ENCODE data around the gene GRPR. TPM values are rescaled to one million over a fixed set of nuclear protein-coding genes. Genes with fewer than 3 reads are reported as not detected.

Gene GRPR
- total RNA-seq, 1 donor from 2014 or later, result 0.27 TPM

DNA sequence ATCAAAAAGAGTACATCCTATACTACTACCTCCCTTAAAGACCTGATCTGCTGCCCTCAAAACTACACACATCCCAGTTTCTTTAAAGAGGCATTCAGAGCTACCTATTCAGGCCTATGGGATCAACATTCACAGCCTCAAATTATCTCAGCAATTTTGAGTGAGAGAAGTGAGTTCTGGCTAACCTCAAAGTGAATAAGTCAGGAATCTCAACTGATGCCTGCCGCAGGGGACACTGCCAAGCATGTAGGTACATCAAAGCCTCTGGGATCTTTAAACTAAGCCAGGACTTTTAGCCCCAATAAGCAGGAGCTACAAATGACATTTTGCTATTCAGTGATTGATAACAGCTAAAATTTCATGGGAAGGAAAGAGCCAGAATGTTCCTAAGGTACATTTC is 11.6 kb downstream of the GRPR start:
- Histone ChIP-seq H3K36me3 (no peaks in the 10 kb centered on the region), H3K4me1 (no peaks in the 10 kb centered on the region), H3K27ac (no peak overlapping the region), H3K27me3 (ENCODE audit: low read depth) (no peaks in the 10 kb centered on the region), H3K9me3 (no peaks in the 10 kb centered on the region), H3K4me3 (no peak overlapping the region)
- DNase-seq, result no peak
- TF ChIP-seq, protein P1, sequence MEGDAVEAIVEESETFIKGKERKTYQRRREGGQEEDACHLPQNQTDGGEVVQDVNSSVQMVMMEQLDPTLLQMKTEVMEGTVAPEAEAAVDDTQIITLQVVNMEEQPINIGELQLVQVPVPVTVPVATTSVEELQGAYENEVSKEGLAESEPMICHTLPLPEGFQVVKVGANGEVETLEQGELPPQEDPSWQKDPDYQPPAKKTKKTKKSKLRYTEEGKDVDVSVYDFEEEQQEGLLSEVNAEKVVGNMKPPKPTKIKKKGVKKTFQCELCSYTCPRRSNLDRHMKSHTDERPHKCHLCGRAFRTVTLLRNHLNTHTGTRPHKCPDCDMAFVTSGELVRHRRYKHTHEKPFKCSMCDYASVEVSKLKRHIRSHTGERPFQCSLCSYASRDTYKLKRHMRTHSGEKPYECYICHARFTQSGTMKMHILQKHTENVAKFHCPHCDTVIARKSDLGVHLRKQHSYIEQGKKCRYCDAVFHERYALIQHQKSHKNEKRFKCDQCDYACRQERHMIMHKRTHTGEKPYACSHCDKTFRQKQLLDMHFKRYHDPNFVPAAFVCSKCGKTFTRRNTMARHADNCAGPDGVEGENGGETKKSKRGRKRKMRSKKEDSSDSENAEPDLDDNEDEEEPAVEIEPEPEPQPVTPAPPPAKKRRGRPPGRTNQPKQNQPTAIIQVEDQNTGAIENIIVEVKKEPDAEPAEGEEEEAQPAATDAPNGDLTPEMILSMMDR (IDR thresholded peaks at IDR 0.05), result no peak
- ATAC-seq, result no peak
- intact Hi-C loops (cut with DNase I), result no loop called here

DNA sequence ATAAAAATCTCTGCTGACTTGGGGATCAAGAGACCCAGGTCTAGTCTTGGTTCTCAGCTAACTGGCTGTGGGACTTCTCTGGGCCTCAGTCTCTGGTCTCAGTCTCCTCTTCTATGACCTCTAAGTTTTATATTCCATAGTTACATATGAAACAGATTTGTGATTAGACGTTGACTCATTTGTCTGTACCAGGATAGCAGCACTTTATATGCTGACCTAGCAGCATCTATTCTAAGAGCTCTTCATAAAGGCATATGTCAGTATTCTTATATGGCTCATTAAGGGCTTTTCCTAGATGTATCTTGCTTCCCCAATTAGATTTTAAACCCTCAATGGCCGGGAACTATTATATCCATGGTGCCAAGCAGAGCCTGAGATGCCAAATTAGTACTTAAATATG is 12.7 kb downstream of the GRPR start:
- ATAC-seq (no peak), DNase-seq (no peak)
- intact Hi-C loops (cut with DNase I), result no loop called here
- no peaks in the 10 kb centered on the region for H3K36me3 ChIP-seq
- H3K9me3 ChIP-seq, result no peaks in the 10 kb centered on the region
- H3K4me3 ChIP-seq, result no peak overlapping the region
- H3K27me3 ChIP-seq (ENCODE audit: low read depth), result no peaks in the 10 kb centered on the region
- no peaks in the 10 kb centered on the region for H3K4me1 ChIP-seq
- TF ChIP-seq, protein P1 (IDR thresholded peaks at IDR 0.05), result no peak
- H3K27ac ChIP-seq, result no peak overlapping the region

DNA sequence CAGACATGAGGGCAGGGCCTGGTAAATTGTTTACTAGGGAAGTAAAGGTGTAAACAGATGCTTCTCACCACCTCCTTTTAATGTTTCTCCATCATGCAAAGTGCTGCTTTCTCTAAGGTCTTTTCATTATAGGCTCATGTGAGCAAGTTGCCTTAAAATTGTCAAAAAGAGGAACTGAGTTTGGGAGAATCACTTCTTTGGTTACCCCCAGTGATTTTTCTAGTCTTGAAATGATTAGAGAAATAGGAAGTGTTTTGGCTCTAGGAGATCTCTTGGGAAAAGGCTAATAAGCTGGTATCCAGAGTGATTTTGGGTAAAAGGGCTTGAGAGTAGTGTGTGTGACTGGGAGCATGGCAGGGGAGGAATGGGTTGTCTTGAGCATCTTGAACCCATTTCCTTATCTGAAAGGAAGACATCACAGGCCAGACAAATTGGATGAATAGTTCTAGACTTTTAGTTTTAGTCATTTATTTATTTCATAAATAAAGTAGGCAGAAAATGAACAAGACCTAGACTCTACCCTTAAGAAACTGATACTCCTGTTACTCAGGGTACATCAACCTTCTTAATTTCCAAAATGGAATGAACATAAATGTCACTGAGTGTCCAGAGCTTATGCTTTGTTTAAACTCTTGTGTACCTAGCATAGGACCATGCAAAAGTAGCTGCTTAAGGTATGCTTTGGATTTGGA is 14.2 kb downstream of the GRPR start:
- TF ChIP-seq, protein P1 (IDR thresholded peaks at IDR 0.05), result no peak
- no peaks in the 10 kb centered on the region for H3K27me3 ChIP-seq (ENCODE audit: low read depth)
- no peaks in the 10 kb centered on the region for H3K4me1 ChIP-seq
- intact Hi-C loops (cut with DNase I), result no loop called here
- no peaks in the 10 kb centered on the region for H3K36me3 ChIP-seq
- DNase-seq, result no peak
- no peak for ATAC-seq
- H3K9me3 ChIP-seq, result no peaks in the 10 kb centered on the region
- H3K27ac ChIP-seq, result no peak overlapping the region
- H3K4me3 ChIP-seq, result no peak overlapping the region

DNA sequence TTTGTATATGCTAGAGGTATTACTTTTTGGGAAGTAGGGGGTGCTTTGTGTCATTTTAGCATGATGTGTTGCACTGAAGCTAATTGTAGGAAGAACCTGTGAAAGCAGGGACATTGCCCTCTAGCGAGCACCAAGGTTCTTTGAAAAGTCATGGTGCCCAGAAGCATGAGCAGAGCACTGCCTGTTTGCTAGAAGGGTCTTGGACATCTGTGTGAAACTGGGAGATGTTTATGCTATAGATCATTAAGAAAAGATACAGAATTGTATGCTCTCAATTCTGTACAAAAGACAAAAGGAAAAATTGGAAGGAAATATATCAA is 14.7 kb downstream of the GRPR start:
- DNase-seq (no peak), ATAC-seq (no peak)
- Histone ChIP-seq H3K27me3 (ENCODE audit: low read depth) (no peaks in the 10 kb centered on the region), H3K4me1 (no peaks in the 10 kb centered on the region), H3K4me3 (no peak overlapping the region), H3K27ac (no peak overlapping the region), H3K9me3 (no peaks in the 10 kb centered on the region), H3K36me3 (no peaks in the 10 kb centered on the region)
- TF ChIP-seq, protein P1 (IDR thresholded peaks at IDR 0.05), result no peak
- intact Hi-C loops (cut with DNase I), result no loop called here

DNA sequence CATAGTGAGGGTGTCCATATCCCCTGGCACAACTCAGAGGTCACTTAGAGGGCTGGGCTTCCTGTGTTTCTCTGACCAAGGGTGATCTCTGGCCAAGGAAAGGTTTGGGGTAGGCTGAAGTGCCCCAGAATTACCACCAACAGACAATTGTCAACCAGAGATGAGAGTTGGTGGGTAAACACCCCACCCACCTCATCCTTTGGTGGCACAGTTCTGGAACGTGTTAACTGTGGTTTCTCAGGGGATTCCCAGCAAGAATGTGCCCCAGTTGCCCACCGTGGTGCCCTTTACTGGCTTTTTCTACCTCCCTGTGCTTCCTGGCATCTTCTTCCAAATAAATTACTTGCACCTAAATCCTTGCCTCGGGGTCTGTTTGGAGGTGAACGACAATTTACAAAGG is 17.1 kb downstream of the GRPR start:
- intact Hi-C loops (cut with DNase I), result no loop called here
- DNase-seq (no peak), ATAC-seq (no peak)
- Histone ChIP-seq H3K27me3 (ENCODE audit: low read depth) (no peaks in the 10 kb centered on the region), H3K4me1 (no peaks in the 10 kb centered on the region), H3K9me3 (no peaks in the 10 kb centered on the region), H3K4me3 (no peak overlapping the region), H3K27ac (no peak overlapping the region), H3K36me3 (no peaks in the 10 kb centered on the region)
- TF ChIP-seq, protein P1 (IDR thresholded peaks at IDR 0.05), result no peak
